GM12878 (cell line): ENCODE measurements around the gene C1orf21. TPM values are rescaled to one million over a fixed set of nuclear protein-coding genes. Genes with fewer than 3 reads are reported as not detected.

ENCODE experiments used
- ATAC-seq: fragments of 200-7000 bp; cut with Tn5 transposase; 3 replicates; pipeline ENCODE4 v1.9.1; 2020; ENCODE audit warnings: mild to moderate bottlenecking, moderate library complexity
- BruUV-seq: library from RNA; stranded (reverse); fragments of 400-500 nt; replicated peaks from 2 replicates; lab custom pipeline; 2021; lab: Mats Ljungman, UMichigan
- CTCF ChIA-PET: fragments of 300-600 bp; sonication (Branson Sonifier 250); formaldehyde crosslinking; extraction: SDS; loops from one replicate; lab custom pipeline; 2021; ENCODE audit warnings: inconsistent platforms; lab: Yijun Ruan, JAX
- POLR2A ChIA-PET: fragments of 350-600 bp; formaldehyde crosslinking; extraction: SDS; loops from one replicate; lab custom pipeline; 2021; ENCODE audit warnings: inconsistent platforms; lab: Charles Lee
- RAD21 ChIA-PET: fragments of 300-600 bp; sonication (Branson Sonifier 250); formaldehyde crosslinking; loops from one replicate; lab custom pipeline; 2023; ENCODE audit warnings: antibody characterized with exemption; ENCODE audit not compliant: unreplicated experiment; lab: Charles Lee
- SMC1A ChIA-PET: fragments of 300-600 bp; sonication (Branson Sonifier 250); formaldehyde crosslinking; loops from one replicate; lab custom pipeline; 2023; ENCODE audit not compliant: unreplicated experiment, uncharacterized antibody; lab: Charles Lee
- DNase-seq: peaks from one replicate; pipeline ENCODE4 v3.0.0-alpha.2; 2011; ENCODE audit warnings: low read depth, low spot score
- FAIRE-seq: peaks from 3 replicates; lab custom pipeline; 2011; peaks lifted over from hg19 to GRCh38; lab: Jason Lieb, UNC
- H2AFZ ChIP-seq: 2 replicates; pipeline ENCODE4 v1.6.0; 2011; ENCODE audit warnings: low read depth, low read length, control low read depth; ENCODE audit not compliant: control insufficient read depth
- H3K27ac ChIP-seq: 2 replicates; pipeline ENCODE4 v1.5.1; 2011; ENCODE audit warnings: control low read depth; ENCODE audit not compliant: control insufficient read depth, insufficient read depth
- H3K27me3 ChIP-seq, 2 experiments: replicated peaks in 1 of 2; 2 replicates each; pipeline versions ENCODE4 v1.6.0 to v1.6.1; 2011; ENCODE audit warnings: low read length in 1 of 2; ENCODE audit not compliant: control insufficient read depth in 2 of 2, insufficient read depth in 2 of 2
- H3K36me3 ChIP-seq, 2 experiments: 2 replicates each; pipeline ENCODE4 v1.5.1; 2011; ENCODE audit warnings: low read length in 1 of 2; ENCODE audit not compliant: control insufficient read depth in 2 of 2, insufficient read depth in 2 of 2
- H3K4me1 ChIP-seq: 2 replicates; pipeline ENCODE4 v1.6.1; 2011; ENCODE audit warnings: mild to moderate bottlenecking, low read length, moderate library complexity, mixed read lengths; ENCODE audit not compliant: control insufficient read depth, insufficient read depth
- H3K4me2 ChIP-seq: 2 replicates; pipeline ENCODE4 v1.6.0; 2011; ENCODE audit warnings: control low read depth; ENCODE audit not compliant: control insufficient read depth, insufficient read depth
- H3K4me3 ChIP-seq: fragments of 200-600 bp; sonication (generic); 2 replicates; pipeline ENCODE4 v1.5.1; 2016
- H3K79me2 ChIP-seq: 2 replicates; pipeline ENCODE4 v1.6.0; 2011; ENCODE audit warnings: low read length; ENCODE audit not compliant: control insufficient read depth, insufficient read depth
- H3K9ac ChIP-seq: 2 replicates; pipeline ENCODE4 v1.8.0; 2011; ENCODE audit warnings: low read length, control low read depth, mixed read lengths; ENCODE audit not compliant: control insufficient read depth, insufficient read depth
- H3K9me3 ChIP-seq: replicated peaks from 3 replicates; pipeline ENCODE4 v1.5.1; 2011; ENCODE audit warnings: mild to moderate bottlenecking, low read length; ENCODE audit not compliant: control insufficient read depth, insufficient read depth
- H4K20me1 ChIP-seq: 2 replicates; pipeline ENCODE4 v1.6.0; 2011; ENCODE audit not compliant: control insufficient read depth, insufficient read depth
- EP300 ChIP-seq, 2 experiments: fragments of 150-350 bp in 1 of 2; IDR thresholded peaks; 2 replicates each; pipeline ENCODE4 v1.6.1; 2011 to 2012; ENCODE audit warnings: low read depth in 2 of 2, low read length in 2 of 2, borderline replicate concordance in 1 of 2, improper control_type of control experiment in 1 of 2, inconsistent platforms in 1 of 2; ENCODE audit not compliant: control insufficient read depth in 1 of 2
- GABPA ChIP-seq: IDR thresholded peaks from 2 replicates; pipeline ENCODE4 v1.6.1; 2014; ENCODE audit warnings: antibody characterized with exemption, low read depth, mild to moderate bottlenecking, inconsistent platforms
- IKZF1 ChIP-seq: fragments of 450-650 bp; conservative IDR thresholded peaks from 2 replicates; pipeline ENCODE4 v1.6.1; 2017; ENCODE audit warnings: antibody characterized with exemption, mild to moderate bottlenecking
- KDM1A ChIP-seq: fragments of 200-600 bp; sonication (generic); IDR thresholded peaks from 2 replicates; pipeline ENCODE4 v1.6.1; 2016; ENCODE audit warnings: borderline replicate concordance
- NFIC ChIP-seq: IDR thresholded peaks from 2 replicates; pipeline ENCODE4 v1.6.1; 2012; ENCODE audit warnings: low read depth, mild to moderate bottlenecking, inconsistent platforms, low read length, moderate library complexity
- NFXL1 ChIP-seq: fragments of 450-650 bp; IDR thresholded peaks from 2 replicates; pipeline ENCODE4 v1.6.1; 2017; ENCODE audit warnings: antibody characterized with exemption, mild to moderate bottlenecking, borderline replicate concordance
- SP1 ChIP-seq: IDR thresholded peaks from one replicate; pipeline ENCODE4 v1.6.1; 2011; ENCODE audit warnings: low read depth, low read length
- SPI1 ChIP-seq: IDR thresholded peaks from 2 replicates; pipeline ENCODE4 v1.6.1; 2011; ENCODE audit warnings: low read depth, mild to moderate bottlenecking, low read length, moderate library complexity, borderline replicate concordance; ENCODE audit not compliant: insufficient read depth
- WGBS: methylation state at CpG from one replicate; pipeline ENCODE4 v1.1.6; 2016; ENCODE audit warnings: low lambda C conversion rate; ENCODE audit not compliant: insufficient replicate concordance, insufficient coverage; ENCODE audit errors: missing lambda C conversion rate; 5-methylcytosine and 5-hydroxymethylcytosine counted together
- in situ Hi-C: fragments of 300-500 bp; cut with MboI; formaldehyde crosslinking; loops from 9 replicates; pipeline ENCODE4 v1.14.3; 2018; ENCODE audit warnings: mixed read lengths
- intact Hi-C: fragments of 100-400 bp; cut with micrococcal nuclease; formaldehyde crosslinking; loops from one replicate; pipeline ENCODE4 v1.14.2; 2022; ENCODE audit not compliant: unreplicated experiment
- polyA plus RNA-seq, 11 experiments: library from polyadenylated mRNA; depleted of rRNA in 4 of 11; unstranded in 6 of 11; stranded (reverse) in 5 of 11; fragments of >200 nt; fragmentation: Nextera tagmentation in 4 of 11; fragmentation: Illumina TruSeq in 1 of 11; extraction: Ambion mirVana in 4 of 11; extraction: Trizol in 1 of 11; gene quantifications; 1 replicate in 1 of 11; 2 replicates in 10 of 11; pipeline versions ENCODE4 v1.2.1 to v1.2.3, GENCODE V29; 2011 to 2016; ENCODE audit warnings: inconsistent platforms in 2 of 11, missing spikeins in 2 of 11, low read depth in 1 of 11
- total RNA-seq, 4 experiments: library from RNA; depleted of rRNA in 3 of 4; stranded (reverse); fragments of >200 nt in 3 of 4; fragmentation: Illumina TruSeq in 1 of 4; extraction: Trizol in 1 of 4; gene quantifications; 2 replicates each; pipeline versions ENCODE4 v1.2.1 to v1.2.3, GENCODE V29; 2013 to 2021
- TF ChIP-seq, protein P1 (sequence below): fragments of 450-650 bp; IDR thresholded peaks from 2 replicates; pipeline ENCODE4 v1.6.1; 2014; ENCODE audit warnings: mild to moderate bottlenecking
- TF ChIP-seq, protein P2 (sequence below): IDR thresholded peaks from 2 replicates; pipeline ENCODE4 v1.6.1; 2012; ENCODE audit warnings: low read depth, low read length, improper control_type of control experiment
- TF ChIP-seq, protein P3 (sequence below): fragments of 450-650 bp; IDR thresholded peaks from 2 replicates; pipeline ENCODE4 v1.6.1; 2017; ENCODE audit warnings: borderline replicate concordance
- TF ChIP-seq, protein P4 (sequence below): fragments of 450-650 bp; IDR thresholded peaks from 2 replicates; pipeline ENCODE4 v1.6.1; 2018; ENCODE audit warnings: mild to moderate bottlenecking, low read depth, moderate library complexity; ENCODE audit not compliant: partially characterized antibody

The C1orf21 gene
- total and polyA plus RNA-seq, 10 of the 15 experiments (the other 5 are each of a cell fraction or from before 2014, with no cell fraction given), result 0.03 to 1.6 (median 0.17) TPM; not detected in 3

DNA sequence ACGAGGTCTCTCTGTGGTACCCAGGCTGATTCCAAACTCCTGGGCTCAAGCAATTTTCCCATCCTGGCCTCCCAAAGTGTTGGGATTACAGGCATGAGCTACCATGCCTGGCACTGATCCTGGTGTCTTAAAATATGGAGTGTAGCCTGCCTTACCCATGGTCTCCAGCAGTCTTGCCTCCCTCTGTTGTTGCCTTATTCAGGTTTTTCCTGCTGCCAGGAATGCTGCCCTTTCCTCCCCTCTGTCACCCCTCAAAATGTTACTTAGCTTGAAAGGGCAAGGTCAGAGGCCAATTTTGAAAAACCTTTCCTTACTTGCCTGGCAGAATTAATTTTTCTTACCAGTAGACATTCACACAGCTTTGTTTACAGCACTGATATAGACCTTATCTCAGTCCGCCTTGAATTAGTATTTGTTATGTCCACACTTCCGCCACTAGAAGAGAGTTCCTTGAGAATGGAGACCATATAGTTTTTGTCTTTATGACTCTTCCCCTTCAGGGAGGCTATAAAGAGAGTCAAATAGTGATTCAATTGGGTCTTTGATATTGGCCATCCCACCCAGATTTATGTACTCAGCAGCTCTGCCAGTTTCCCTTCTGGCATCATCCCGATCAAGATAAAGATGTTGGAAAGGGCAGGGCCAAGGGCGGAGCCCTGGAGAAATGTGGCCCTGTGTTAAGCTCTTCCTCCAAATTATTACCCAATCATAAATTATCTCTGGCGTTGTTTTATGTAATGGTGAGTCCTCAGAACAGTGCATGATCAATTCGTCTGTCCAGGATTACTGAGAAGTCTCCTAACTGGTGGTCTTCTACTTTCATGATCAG, 38.8 kb downstream of the C1orf21 start:
- POLR2A ChIA-PET, result no interaction called here
- Histone ChIP-seq H3K9me3 (no peaks in the 10 kb centered on the region), H3K4me2 (no peak overlapping the region), H2AFZ (no peak overlapping the region), H3K9ac (no peak overlapping the region), H3K4me3 (no peak overlapping the region), H3K27me3 (no peaks in the 10 kb centered on the region; a peak in 3 of 4 replicates), H4K20me1 (no peaks in the 10 kb centered on the region), H3K36me3 (no peaks in the 10 kb centered on the region), H3K4me1 (no peaks in the 10 kb centered on the region), H3K27ac (no peak overlapping the region), H3K79me2 (no peaks in the 10 kb centered on the region)
- DNase-seq (no peak), ATAC-seq (no peak), FAIRE-seq (no peak)
- RAD21 ChIA-PET, result no interaction called here
- intact Hi-C loops, result no loop called here
- in situ Hi-C loops, result no loop called here
- SMC1A ChIA-PET, result no interaction called here
- no TSS peak for BruUV-seq
- WGBS, result 32% methylated on average over 7 of the region's 7 CpGs
- CTCF ChIA-PET, result no interaction called here
- no peak for TF ChIP-seq KDM1A
- TF ChIP-seq SPI1, result no peak
- TF ChIP-seq, protein P1, sequence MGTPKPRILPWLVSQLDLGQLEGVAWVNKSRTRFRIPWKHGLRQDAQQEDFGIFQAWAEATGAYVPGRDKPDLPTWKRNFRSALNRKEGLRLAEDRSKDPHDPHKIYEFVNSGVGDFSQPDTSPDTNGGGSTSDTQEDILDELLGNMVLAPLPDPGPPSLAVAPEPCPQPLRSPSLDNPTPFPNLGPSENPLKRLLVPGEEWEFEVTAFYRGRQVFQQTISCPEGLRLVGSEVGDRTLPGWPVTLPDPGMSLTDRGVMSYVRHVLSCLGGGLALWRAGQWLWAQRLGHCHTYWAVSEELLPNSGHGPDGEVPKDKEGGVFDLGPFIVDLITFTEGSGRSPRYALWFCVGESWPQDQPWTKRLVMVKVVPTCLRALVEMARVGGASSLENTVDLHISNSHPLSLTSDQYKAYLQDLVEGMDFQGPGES, result no peak
- TF ChIP-seq, protein P2, sequence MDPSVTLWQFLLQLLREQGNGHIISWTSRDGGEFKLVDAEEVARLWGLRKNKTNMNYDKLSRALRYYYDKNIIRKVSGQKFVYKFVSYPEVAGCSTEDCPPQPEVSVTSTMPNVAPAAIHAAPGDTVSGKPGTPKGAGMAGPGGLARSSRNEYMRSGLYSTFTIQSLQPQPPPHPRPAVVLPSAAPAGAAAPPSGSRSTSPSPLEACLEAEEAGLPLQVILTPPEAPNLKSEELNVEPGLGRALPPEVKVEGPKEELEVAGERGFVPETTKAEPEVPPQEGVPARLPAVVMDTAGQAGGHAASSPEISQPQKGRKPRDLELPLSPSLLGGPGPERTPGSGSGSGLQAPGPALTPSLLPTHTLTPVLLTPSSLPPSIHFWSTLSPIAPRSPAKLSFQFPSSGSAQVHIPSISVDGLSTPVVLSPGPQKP, result no peak
- TF ChIP-seq, protein P3, sequence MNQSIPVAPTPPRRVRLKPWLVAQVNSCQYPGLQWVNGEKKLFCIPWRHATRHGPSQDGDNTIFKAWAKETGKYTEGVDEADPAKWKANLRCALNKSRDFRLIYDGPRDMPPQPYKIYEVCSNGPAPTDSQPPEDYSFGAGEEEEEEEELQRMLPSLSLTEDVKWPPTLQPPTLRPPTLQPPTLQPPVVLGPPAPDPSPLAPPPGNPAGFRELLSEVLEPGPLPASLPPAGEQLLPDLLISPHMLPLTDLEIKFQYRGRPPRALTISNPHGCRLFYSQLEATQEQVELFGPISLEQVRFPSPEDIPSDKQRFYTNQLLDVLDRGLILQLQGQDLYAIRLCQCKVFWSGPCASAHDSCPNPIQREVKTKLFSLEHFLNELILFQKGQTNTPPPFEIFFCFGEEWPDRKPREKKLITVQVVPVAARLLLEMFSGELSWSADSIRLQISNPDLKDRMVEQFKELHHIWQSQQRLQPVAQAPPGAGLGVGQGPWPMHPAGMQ, result no peak
- no peak for TF ChIP-seq NFXL1
- TF ChIP-seq IKZF1, result no peak
- no peak for TF ChIP-seq SP1
- no peak for TF ChIP-seq NFIC
- TF ChIP-seq GABPA, result no peak
- no peak for TF ChIP-seq EP300 (IDR thresholded peaks at IDR 0.05; ENCODE audit: borderline replicate concordance in 1 of 2, control insufficient read depth in 1 of 2, low read depth in 2 of 2, low read length in 2 of 2)
- TF ChIP-seq, protein P4, sequence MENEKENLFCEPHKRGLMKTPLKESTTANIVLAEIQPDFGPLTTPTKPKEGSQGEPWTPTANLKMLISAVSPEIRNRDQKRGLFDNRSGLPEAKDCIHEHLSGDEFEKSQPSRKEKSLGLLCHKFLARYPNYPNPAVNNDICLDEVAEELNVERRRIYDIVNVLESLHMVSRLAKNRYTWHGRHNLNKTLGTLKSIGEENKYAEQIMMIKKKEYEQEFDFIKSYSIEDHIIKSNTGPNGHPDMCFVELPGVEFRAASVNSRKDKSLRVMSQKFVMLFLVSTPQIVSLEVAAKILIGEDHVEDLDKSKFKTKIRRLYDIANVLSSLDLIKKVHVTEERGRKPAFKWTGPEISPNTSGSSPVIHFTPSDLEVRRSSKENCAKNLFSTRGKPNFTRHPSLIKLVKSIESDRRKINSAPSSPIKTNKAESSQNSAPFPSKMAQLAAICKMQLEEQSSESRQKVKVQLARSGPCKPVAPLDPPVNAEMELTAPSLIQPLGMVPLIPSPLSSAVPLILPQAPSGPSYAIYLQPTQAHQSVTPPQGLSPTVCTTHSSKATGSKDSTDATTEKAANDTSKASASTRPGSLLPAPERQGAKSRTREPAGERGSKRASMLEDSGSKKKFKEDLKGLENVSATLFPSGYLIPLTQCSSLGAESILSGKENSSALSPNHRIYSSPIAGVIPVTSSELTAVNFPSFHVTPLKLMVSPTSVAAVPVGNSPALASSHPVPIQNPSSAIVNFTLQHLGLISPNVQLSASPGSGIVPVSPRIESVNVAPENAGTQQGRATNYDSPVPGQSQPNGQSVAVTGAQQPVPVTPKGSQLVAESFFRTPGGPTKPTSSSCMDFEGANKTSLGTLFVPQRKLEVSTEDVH, result no peak
